ENCODE results near the gene TRPM6.
A peak's percentile ranks its signal among the peaks of the same experiment; 100 is the strongest.

Gene TRPM6

DNA sequence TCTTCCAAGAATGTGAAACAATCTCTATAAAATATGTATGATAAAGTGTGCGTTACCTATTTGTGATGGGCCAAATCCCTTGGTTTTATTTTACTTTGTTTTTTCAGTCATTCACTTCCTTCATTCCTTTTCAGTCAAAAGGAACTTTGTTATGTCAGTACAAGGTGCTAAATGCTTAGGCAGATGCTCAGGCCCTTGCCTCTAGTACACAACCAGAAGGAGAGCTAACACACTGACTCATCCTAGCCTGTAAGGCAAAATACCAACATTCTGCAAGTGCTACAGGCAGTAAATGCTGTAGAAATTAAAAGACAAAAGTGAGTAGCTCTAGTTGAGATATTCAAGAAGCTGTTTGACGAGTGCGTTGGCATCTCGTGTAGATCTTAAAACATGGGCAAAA, 49.4 kb downstream of the TRPM6 start:
- DNase-seq (ENCODE audit: low read depth): no peak
- no peak overlapping the region for H3K4me3 ChIP-seq (replicated peaks; ENCODE audit: low read depth, low read length)
- no peak for TF ChIP-seq CTCF (IDR thresholded peaks at IDR 0.05; ENCODE audit: low read length, missing control alignments)

GRCh38 chr9:74824654-74825053, 63.1 kb downstream of the TRPM6 start:
- TF ChIP-seq CTCF (IDR thresholded peaks at IDR 0.05; ENCODE audit: low read length, missing control alignments): no peak
- peak; percentile 83 for DNase-seq (ENCODE audit: low read depth)
- no peak overlapping the region for H3K4me3 ChIP-seq (replicated peaks; ENCODE audit: low read depth, low read length)

GRCh38 chr9:74821636-74822035, 66.1 kb downstream of the TRPM6 start:
- no peak for TF ChIP-seq CTCF (IDR thresholded peaks at IDR 0.05; ENCODE audit: low read length, missing control alignments)
- no peak overlapping the region for H3K4me3 ChIP-seq (replicated peaks; ENCODE audit: low read depth, low read length)

DNA sequence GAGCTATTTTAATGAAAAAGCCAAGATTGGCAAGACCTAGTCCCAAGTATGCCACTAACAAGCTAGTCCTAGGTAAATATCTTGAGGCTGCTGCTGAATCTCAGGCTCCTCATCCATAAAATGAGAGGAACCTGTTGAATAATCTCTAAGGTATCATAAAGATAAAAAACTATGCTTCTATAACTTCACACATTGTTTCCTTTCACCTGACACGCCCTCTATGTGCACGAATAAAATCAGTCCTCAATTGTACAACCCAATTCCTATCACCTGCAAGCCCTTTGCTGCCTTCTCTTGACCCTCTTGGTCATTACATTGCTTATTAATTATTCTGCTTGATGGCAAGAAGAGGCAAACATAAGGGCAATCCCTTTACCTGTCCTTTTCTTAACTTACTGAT, 69.9 kb downstream of the TRPM6 start:
- no peak for DNase-seq (ENCODE audit: low read depth)
- H3K4me3 ChIP-seq (replicated peaks; ENCODE audit: low read depth, low read length): no peak overlapping the region
- TF ChIP-seq CTCF (IDR thresholded peaks at IDR 0.05; ENCODE audit: low read length, missing control alignments): no peak

More at GRCh38 chr9:74821636-74822035, 66.1 kb downstream of the TRPM6 start:
- DNase-seq (ENCODE audit: low read depth): no peak

- no peak for TF ChIP-seq CTCF (IDR thresholded peaks at IDR 0.05; ENCODE audit: low read length, missing control alignments)
- DNase-seq (ENCODE audit: low read depth): no peak
- no peak overlapping the region for H3K4me3 ChIP-seq (replicated peaks; ENCODE audit: low read depth, low read length)
These were observed 70.4 kb downstream of the TRPM6 start for GRCh38 chr9:74817281-74817810.

- H3K4me3 ChIP-seq (replicated peaks; ENCODE audit: low read depth, low read length): no peak overlapping the region
- no peak for TF ChIP-seq CTCF (IDR thresholded peaks at IDR 0.05; ENCODE audit: low read length, missing control alignments)
- DNase-seq (ENCODE audit: low read depth): peak; percentile 28
These were observed 77.5 kb downstream of the TRPM6 start for GRCh38 chr9:74810200-74810599.

- no peak overlapping the region for H3K4me3 ChIP-seq (replicated peaks; ENCODE audit: low read depth, low read length)
- DNase-seq (ENCODE audit: low read depth): no peak
- TF ChIP-seq CTCF (IDR thresholded peaks at IDR 0.05; ENCODE audit: low read length, missing control alignments): no peak
These were observed 83.7 kb downstream of the TRPM6 start for GRCh38 chr9:74804018-74804385.
